ENCODE data around the gene RNU6-7. TPM values are rescaled to one million over a fixed set of nuclear protein-coding genes. Genes with fewer than 3 reads are reported as not detected.
A peak's percentile ranks its signal among the peaks of the same experiment; 100 is the strongest.

Gene RNU6-7
- total and polyA plus RNA-seq, 2 of the 13 experiments (the other 11 are each of a cell fraction or from before 2014, with no cell fraction given): under 0.01 TPM; not detected in 1

DNA sequence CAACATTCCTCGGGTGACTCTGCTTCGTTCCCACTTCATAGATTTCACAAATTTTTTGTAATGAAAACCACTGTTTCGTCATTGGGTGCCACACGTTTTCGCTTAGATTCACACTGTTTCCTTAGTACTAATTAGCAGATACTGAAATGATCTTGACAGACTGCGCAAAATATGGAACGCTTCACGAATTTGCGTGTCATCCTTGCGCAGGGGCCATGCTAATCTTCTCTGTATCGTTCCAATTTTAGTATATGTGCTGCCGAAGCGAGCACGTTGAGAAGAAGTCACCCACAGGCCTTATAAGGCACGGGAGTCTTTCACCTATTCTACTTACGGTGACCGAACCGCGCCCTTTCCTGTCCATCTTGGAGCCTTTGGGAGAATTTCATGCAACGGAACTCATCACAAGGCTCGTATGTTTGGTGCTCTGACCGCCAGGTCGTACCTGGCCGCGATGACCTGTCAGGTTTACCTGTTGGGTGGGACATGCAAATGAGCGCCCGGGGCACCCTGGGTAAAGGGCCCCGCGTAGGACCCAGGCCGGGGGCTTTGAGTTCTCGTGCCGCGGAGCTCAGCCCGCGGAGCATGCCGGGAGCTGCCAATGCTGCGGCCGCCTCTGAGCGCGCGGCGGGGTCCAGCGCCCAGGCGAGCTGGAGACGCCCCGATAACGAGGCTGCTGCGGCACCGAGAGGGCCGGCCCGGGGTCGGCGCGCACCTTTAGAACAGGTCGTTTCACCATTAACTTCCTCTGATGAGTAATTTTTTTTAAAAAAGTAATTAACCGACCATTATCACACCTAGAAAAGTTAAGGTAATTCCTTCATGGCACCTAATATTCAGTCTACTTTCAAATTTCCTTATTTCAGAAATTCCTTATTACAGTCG lies 1.4 kb downstream of the RNU6-7 start, which contains the start of gene RNU6-8 (continued):
- no peak for TF ChIP-seq NFE2L1 (CRISPR knock-in tag; IDR thresholded peaks at IDR 0.05; ENCODE audit: borderline replicate concordance)
- TF ChIP-seq RARG (CRISPR knock-in tag; IDR thresholded peaks at IDR 0.05; ENCODE audit: low read depth): no peak
- TF ChIP-seq HINFP (CRISPR knock-in tag; IDR thresholded peaks at IDR 0.05; ENCODE audit: low read depth): no peak; the same call in 1 of the 2 replicates
- TF ChIP-seq GMEB2 (CRISPR knock-in tag; IDR thresholded peaks at IDR 0.05; ENCODE audit: low read depth): peak; percentile 70
- TF ChIP-seq TOPORS (CRISPR knock-in tag; IDR thresholded peaks at IDR 0.05): peak; percentile 98
- no peak; the same call in 1 of the 2 replicates for TF ChIP-seq KDM5A (IDR thresholded peaks at IDR 0.05; ENCODE audit: borderline replicate concordance, low read length)
- TF ChIP-seq NR0B2 (CRISPR knock-in tag; IDR thresholded peaks at IDR 0.05): peak; percentile 28
- no peak for TF ChIP-seq IKZF1 (IDR thresholded peaks at IDR 0.05)
- TF ChIP-seq CREB1 (IDR thresholded peaks at IDR 0.05): peak; percentile 80
- no peak for TF ChIP-seq CREB1 (CRISPR knock-in tag; IDR thresholded peaks at IDR 0.05)
- TF ChIP-seq ZNF17 (CRISPR knock-in tag; IDR thresholded peaks at IDR 0.05): no peak
- peak; percentile 80 for TF ChIP-seq TGIF2 (CRISPR knock-in tag; IDR thresholded peaks at IDR 0.05)
- TF ChIP-seq ZNF510 (CRISPR knock-in tag; IDR thresholded peaks at IDR 0.05; ENCODE audit: low read depth): no peak
- TF ChIP-seq, protein P1, sequence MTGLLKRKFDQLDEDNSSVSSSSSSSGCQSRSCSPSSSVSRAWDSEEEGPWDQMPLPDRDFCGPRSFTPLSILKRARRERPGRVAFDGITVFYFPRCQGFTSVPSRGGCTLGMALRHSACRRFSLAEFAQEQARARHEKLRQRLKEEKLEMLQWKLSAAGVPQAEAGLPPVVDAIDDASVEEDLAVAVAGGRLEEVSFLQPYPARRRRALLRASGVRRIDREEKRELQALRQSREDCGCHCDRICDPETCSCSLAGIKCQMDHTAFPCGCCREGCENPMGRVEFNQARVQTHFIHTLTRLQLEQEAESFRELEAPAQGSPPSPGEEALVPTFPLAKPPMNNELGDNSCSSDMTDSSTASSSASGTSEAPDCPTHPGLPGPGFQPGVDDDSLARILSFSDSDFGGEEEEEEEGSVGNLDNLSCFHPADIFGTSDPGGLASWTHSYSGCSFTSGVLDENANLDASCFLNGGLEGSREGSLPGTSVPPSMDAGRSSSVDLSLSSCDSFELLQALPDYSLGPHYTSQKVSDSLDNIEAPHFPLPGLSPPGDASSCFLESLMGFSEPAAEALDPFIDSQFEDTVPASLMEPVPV (CRISPR knock-in tag; IDR thresholded peaks at IDR 0.05): peak; percentile 99
- TF ChIP-seq YY1 (IDR thresholded peaks at IDR 0.05; ENCODE audit: insufficient read depth, insufficient replicate concordance, low read depth, low read length): peak; percentile 84
- peak; percentile 99 for TF ChIP-seq KDM3A (CRISPR knock-in tag; IDR thresholded peaks at IDR 0.05; ENCODE audit: low read depth)
- TF ChIP-seq POLR2AphosphoS2 (IDR thresholded peaks at IDR 0.05; ENCODE audit: low read depth, low read length): no peak
- peak; percentile 85 for TF ChIP-seq PRMT3 (CRISPR knock-in tag; IDR thresholded peaks at IDR 0.05; ENCODE audit: borderline replicate concordance, low read depth)
- TF ChIP-seq CERS6 (CRISPR knock-in tag; IDR thresholded peaks at IDR 0.05): 0 out of 2 replicates have a peak, but pooled peaks have one; percentile 95
- TF ChIP-seq, protein P2, sequence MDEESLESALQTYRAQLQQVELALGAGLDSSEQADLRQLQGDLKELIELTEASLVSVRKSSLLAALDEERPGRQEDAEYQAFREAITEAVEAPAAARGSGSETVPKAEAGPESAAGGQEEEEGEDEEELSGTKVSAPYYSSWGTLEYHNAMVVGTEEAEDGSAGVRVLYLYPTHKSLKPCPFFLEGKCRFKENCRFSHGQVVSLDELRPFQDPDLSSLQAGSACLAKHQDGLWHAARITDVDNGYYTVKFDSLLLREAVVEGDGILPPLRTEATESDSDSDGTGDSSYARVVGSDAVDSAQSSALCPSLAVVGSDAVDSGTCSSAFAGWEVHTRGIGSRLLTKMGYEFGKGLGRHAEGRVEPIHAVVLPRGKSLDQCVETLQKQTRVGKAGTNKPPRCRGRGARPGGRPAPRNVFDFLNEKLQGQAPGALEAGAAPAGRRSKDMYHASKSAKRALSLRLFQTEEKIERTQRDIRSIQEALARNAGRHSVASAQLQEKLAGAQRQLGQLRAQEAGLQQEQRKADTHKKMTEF (CRISPR knock-in tag; IDR thresholded peaks at IDR 0.05): peak; percentile 99
- peak; percentile 93 for TF ChIP-seq PHF5A (CRISPR knock-in tag; IDR thresholded peaks at IDR 0.05; ENCODE audit: low read depth, unreplicated experiment)
- peak; percentile 60; the same call in 1 of the 2 replicates for TF ChIP-seq KDM4B (CRISPR knock-in tag; IDR thresholded peaks at IDR 0.05)
